VCaP (cell line): ENCODE data around the gene CSDE1.

ENCODE experiments used
- H3K27ac ChIP-seq: fragments of 450-650 bp; 2 replicates; pipeline ENCODE4 v1.5.1; 2017
- TF ChIP-seq, protein P1 (sequence below): fragments of 450-650 bp; conservative IDR thresholded peaks from 2 replicates; pipeline ENCODE4 v1.5.1; 2017; ENCODE audit warnings: mild to moderate bottlenecking, moderate library complexity

CSDE1 gene

DNA sequence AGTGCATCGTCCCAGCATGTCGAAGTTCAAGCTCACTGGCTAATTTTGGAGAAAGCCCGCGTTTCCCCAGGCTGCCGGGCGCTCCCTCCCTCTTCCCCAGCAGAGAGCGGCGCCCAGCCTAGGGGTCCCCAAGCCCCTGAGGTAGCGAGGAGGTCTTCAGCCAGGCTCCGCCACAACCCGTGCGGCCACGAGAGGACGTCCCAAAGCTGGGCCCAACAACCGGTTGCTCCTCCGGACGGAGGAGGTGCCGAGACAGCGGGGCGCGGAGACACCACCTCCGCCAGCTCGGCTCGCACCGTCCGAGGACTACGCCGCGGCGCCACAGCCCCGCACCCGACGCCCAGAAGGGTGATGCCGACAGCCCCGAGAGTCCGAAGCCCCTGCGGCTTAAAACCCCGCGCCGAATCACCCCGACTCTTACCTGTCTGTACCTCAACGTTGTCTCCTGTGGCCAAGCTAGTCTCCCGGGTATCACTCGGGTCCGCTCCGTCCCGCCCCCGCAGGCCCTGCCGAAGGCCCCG, 88.2 kb downstream of the CSDE1 start, which contains the start of gene DENND2C:
Gene DENND2C, minus strand, starts transcription at position 488 of the 521 bp plus-strand sequence. CDS start 44,065 bp downstream, outside the sequence.
- peak within 1 kb of the TSS; percentile 36 for H3K27ac ChIP-seq
- TF ChIP-seq, protein P1, sequence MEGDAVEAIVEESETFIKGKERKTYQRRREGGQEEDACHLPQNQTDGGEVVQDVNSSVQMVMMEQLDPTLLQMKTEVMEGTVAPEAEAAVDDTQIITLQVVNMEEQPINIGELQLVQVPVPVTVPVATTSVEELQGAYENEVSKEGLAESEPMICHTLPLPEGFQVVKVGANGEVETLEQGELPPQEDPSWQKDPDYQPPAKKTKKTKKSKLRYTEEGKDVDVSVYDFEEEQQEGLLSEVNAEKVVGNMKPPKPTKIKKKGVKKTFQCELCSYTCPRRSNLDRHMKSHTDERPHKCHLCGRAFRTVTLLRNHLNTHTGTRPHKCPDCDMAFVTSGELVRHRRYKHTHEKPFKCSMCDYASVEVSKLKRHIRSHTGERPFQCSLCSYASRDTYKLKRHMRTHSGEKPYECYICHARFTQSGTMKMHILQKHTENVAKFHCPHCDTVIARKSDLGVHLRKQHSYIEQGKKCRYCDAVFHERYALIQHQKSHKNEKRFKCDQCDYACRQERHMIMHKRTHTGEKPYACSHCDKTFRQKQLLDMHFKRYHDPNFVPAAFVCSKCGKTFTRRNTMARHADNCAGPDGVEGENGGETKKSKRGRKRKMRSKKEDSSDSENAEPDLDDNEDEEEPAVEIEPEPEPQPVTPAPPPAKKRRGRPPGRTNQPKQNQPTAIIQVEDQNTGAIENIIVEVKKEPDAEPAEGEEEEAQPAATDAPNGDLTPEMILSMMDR: peak; percentile 19; the same call in 1 of the 2 replicates

DNA sequence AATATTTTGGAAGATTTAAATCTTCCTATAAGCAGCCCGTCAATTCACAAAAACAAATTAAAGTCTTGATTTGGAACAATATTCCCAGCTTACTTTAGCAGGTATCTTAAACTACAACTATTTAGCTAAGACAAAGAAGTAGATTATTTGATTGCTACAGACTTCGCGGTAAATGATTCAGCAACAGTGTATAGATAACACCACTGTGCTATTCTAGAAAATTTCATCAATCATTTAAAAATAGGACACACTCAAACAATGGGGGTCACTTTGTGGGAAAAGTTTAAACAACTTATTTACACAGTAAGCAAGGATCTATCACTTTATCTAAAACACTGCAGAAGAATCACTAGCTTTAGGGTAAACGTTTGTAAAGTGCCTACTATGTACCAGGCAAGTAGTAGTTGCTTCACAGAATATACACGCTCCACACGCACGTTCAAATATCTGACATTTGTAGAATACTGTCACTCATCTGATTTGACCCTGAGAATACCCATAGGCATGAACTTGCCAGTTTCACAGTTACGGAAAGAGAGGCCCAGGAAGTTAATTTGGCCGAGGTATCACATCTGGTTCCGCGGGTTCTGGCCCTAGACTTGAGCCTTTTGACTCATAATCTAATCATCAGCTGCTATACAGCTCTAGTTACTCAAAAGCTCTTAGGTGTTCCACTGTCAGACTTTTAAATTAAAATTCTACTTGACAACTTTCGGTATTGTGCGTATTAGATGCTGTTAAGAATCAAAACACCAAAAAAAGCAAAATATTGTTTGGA, 88.8 kb downstream of the CSDE1 start:
- TF ChIP-seq, protein P1: no peak
- H3K27ac ChIP-seq: peak overlapping the region; percentile 36

DNA sequence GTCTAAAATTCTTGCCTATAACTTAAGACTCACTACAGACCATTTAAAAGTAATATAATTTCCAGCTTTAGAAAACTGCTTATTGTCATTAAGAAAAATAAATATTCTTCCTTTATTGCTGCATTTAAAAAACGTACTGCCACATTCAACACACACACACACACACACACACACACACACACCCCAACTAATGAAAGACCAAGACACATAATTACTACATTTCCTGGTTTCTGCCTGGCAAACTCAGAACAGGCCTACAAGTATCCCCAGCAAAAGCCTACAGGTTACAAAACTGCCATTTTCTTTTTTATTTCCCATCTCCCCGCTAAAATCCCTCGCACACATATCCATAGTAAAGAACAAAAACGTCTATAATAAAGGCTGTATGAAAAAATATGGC, 89.4 kb downstream of the CSDE1 start:
- TF ChIP-seq, protein P1: no peak
- no peak overlapping the region for H3K27ac ChIP-seq

DNA sequence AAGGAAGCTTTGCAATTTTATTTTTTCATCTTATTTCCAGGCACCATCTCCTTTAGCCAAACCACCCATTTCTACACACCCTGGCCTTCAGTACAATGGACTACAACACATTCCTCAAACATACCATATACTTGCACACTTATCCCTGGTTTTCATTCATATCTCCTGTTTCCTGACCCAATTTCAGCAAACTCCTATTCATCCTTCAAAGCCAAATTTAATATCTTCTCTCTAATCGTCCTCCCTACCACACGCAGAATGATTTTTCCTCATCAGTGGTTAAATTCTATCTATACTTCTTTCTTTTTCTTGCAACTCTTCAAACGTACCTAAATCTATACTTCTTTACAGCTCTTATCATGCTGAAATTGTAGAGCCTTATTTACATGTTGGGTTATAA, 90.8 kb downstream of the CSDE1 start:
- H3K27ac ChIP-seq: no peak overlapping the region
- TF ChIP-seq, protein P1: no peak
